HCEC 1CT (cell line): Measurements from ENCODE around the gene ARPC1B.
"Not testable (repeated sequence)": the region's sequence is repeated elsewhere in the genome, so short reads cannot be mapped to it uniquely, and the experiment has no call there.

Source experiments
- DNase-seq: peaks from one replicate; pipeline ENCODE4 v3.0.0-alpha.2; 2017

The ARPC1B gene

GRCh38 chr7:99410635-99411034 is 36.1 kb downstream of the ARPC1B start:
- DNase-seq, result no peak

GRCh38 chr7:99415513-99416127 is 41.1 kb downstream of the ARPC1B start:
- peak; percentile 46 for DNase-seq

GRCh38 chr7:99418260-99418659 is 43.7 kb downstream of the ARPC1B start:
- no peak for DNase-seq

GRCh38 chr7:99419323-99420021 is 44.9 kb downstream of the ARPC1B start:
- no peak for DNase-seq

- DNase-seq, result no peak
Measured at GRCh38 chr7:99420213-99420612, 45.7 kb downstream of the ARPC1B start.

- DNase-seq, result no peak
Measured at GRCh38 chr7:99420986-99421385, 46.5 kb downstream of the ARPC1B start.

- DNase-seq, result no peak
Measured at GRCh38 chr7:99422186-99422585, 47.7 kb downstream of the ARPC1B start.

- no peak for DNase-seq
Measured at GRCh38 chr7:99422625-99423024, 48.1 kb downstream of the ARPC1B start.

GRCh38 chr7:99424932-99425730 is 50.6 kb downstream of the ARPC1B start:
- no peak for DNase-seq

GRCh38 chr7:99428972-99429566 is 54.5 kb downstream of the ARPC1B start:
- no peak for DNase-seq

- DNase-seq, result no peak
Measured at GRCh38 chr7:99429756-99430155, 55.2 kb downstream of the ARPC1B start.

GRCh38 chr7:99431756-99432540 is 57.4 kb downstream of the ARPC1B start:
- DNase-seq, result not testable (repeated sequence)

GRCh38 chr7:99433158-99433557 is 58.6 kb downstream of the ARPC1B start:
- DNase-seq, result no peak

GRCh38 chr7:99437946-99438572 is 63.5 kb downstream of the ARPC1B start:
- no peak for DNase-seq

- DNase-seq, result peak; percentile 96
Measured at GRCh38 chr7:99438573-99439480, 64.3 kb downstream of the ARPC1B start, which contains the start of the genes CPSF4 and PTCD1. Gene CPSF4 (plus strand): TSS chr7:99438943. CDS start chr7:99439083, 140 bp downstream. Gene PTCD1 (minus strand): TSS chr7:99438798. CDS start chr7:99435242, 3,556 bp downstream.

- DNase-seq, result no peak
Measured at GRCh38 chr7:99440195-99440594, 65.7 kb downstream of the ARPC1B start.
